Suprapubic skin (tissue), 4 donors: ENCODE measurements around the gene PTPN4.

ENCODE experiments used
- CTCF ChIP-seq, 2 donors: fragments of 200-600 bp in 1 of 2; fragments of 450-650 bp in 1 of 2; sonication (generic) in 1 of 2; IDR thresholded peaks; one replicate each; pipeline ENCODE4 v1.5.1; 2016 to 2019; ENCODE audit warnings: antibody characterized with exemption in 2 of 2, mild to moderate bottlenecking in 1 of 2, moderate library complexity in 1 of 2
- POLR2A ChIP-seq, 2 donors: fragments of 450-650 bp; IDR thresholded peaks; one replicate each; pipeline ENCODE4 v1.6.1; 2017; ENCODE audit warnings: antibody characterized with exemption in 2 of 2, mild to moderate bottlenecking in 2 of 2, moderate library complexity in 2 of 2
- POLR2AphosphoS5 ChIP-seq, 3 donors: sonication (generic); formaldehyde crosslinking; IDR thresholded peaks; one replicate each; pipeline ENCODE4 v1.6.1; 2017; ENCODE audit warnings: antibody characterized with exemption in 3 of 3

GRCh38 chr2:119910566-119910965, 150.8 kb downstream of the PTPN4 start:
- no peak for TF ChIP-seq POLR2A (IDR thresholded peaks at IDR 0.05)
- TF ChIP-seq POLR2AphosphoS5 (IDR thresholded peaks at IDR 0.05), result no peak
- no peak for TF ChIP-seq CTCF (IDR thresholded peaks at IDR 0.05)
